GM21576 (cell line): ENCODE results near the gene CCNL1.
A peak's percentile ranks its signal among the peaks of the same experiment; 100 is the strongest.
"Not testable (repeated sequence)": the region's sequence is repeated elsewhere in the genome, so short reads cannot be mapped to it uniquely, and the experiment has no call there.

ENCODE experiments used
- ATAC-seq: cut with Tn5 transposase; IDR thresholded peaks from one replicate; pipeline ENCODE4 v1.9.1; 2021; ENCODE audit warnings: mild to moderate bottlenecking, moderate library complexity; ENCODE audit not compliant: unreplicated experiment

Gene CCNL1

GRCh38 chr3:157159762-157160657 lies at the start of gene CCNL1:
CCNL1 (minus strand) TSS chr3:157160147; CDS start chr3:157160094, 53 bp downstream.
- ATAC-seq, result peak; percentile 83

GRCh38 chr3:157204880-157205279 lies 44.9 kb upstream of the CCNL1 start:
- ATAC-seq, result no peak

GRCh38 chr3:157204431-157204830 lies 44.5 kb upstream of the CCNL1 start:
- ATAC-seq, result no peak

GRCh38 chr3:157201648-157202278 lies 41.8 kb upstream of the CCNL1 start:
- peak; percentile 76 for ATAC-seq

- ATAC-seq, result no peak
Measured at GRCh38 chr3:157199841-157200240, 39.9 kb upstream of the CCNL1 start.

- no peak for ATAC-seq
Measured at GRCh38 chr3:157195965-157196364, 36.0 kb upstream of the CCNL1 start.

- not testable (repeated sequence) for ATAC-seq
Measured at GRCh38 chr3:157191149-157191548, 31.2 kb upstream of the CCNL1 start.

GRCh38 chr3:157190380-157190872 lies 30.5 kb upstream of the CCNL1 start:
- no peak for ATAC-seq

- ATAC-seq, result no peak
Measured at GRCh38 chr3:157188391-157188790, 28.4 kb upstream of the CCNL1 start.

GRCh38 chr3:157182879-157183278 lies 22.9 kb upstream of the CCNL1 start:
- no peak for ATAC-seq

GRCh38 chr3:157180262-157180661 lies 20.3 kb upstream of the CCNL1 start:
- no peak for ATAC-seq

GRCh38 chr3:157179365-157179803 lies 19.4 kb upstream of the CCNL1 start:
- no peak for ATAC-seq

- not testable (repeated sequence) for ATAC-seq
Measured at GRCh38 chr3:157178503-157179364, 18.8 kb upstream of the CCNL1 start.

GRCh38 chr3:157177801-157178453 lies 18.0 kb upstream of the CCNL1 start:
- ATAC-seq, result not testable (repeated sequence)

GRCh38 chr3:157176934-157177333 lies 17.0 kb upstream of the CCNL1 start:
- ATAC-seq, result no peak

- no peak for ATAC-seq
Measured at GRCh38 chr3:157175691-157176507, 16.0 kb upstream of the CCNL1 start.

- peak; percentile 96 for ATAC-seq
Measured at GRCh38 chr3:157174649-157175498, 14.9 kb upstream of the CCNL1 start.

GRCh38 chr3:157174290-157174648 lies 14.3 kb upstream of the CCNL1 start:
- ATAC-seq, result no peak

GRCh38 chr3:157173343-157173742 lies 13.4 kb upstream of the CCNL1 start:
- not testable (repeated sequence) for ATAC-seq
